SK-N-SH treated with all-trans-retinoic acid at 6 μM for 48 hours (cell line): ENCODE measurements around the gene PSMG4.

ENCODE experiments used
- ATAC-seq: fragments of 200-7000 bp; cut with Tn5 transposase; 3 replicates; pipeline ENCODE4 v1.9.1; 2020; ENCODE audit warnings: mild to moderate bottlenecking, moderate library complexity
- ARNTL ChIP-seq: fragments of 450-650 bp; formaldehyde crosslinking; IDR thresholded peaks from 2 replicates; pipeline ENCODE4 v1.5.0; 2020; ENCODE audit warnings: low read depth, mild to moderate bottlenecking, moderate library complexity, borderline replicate concordance
- BACH2 ChIP-seq: fragments of 250-450 bp; sonication (Bioruptor Pico); IDR thresholded peaks from 2 replicates; pipeline ENCODE4 v1.9.0; 2021; ENCODE audit warnings: mild to moderate bottlenecking, borderline replicate concordance
- CSDC2 ChIP-seq: fragments of 250-450 bp; sonication (Bioruptor Pico); IDR thresholded peaks from 2 replicates; pipeline ENCODE4 v1.5.0; 2020; ENCODE audit warnings: mild to moderate bottlenecking, moderate library complexity
- CSRNP3 ChIP-seq: fragments of 250-450 bp; sonication (Bioruptor Pico); IDR thresholded peaks from 2 replicates; pipeline ENCODE4 v1.5.1; 2021; ENCODE audit warnings: mild to moderate bottlenecking, moderate library complexity
- GLIS3 ChIP-seq: fragments of 250-450 bp; sonication (Bioruptor Pico); IDR thresholded peaks from 2 replicates; pipeline ENCODE4 v1.5.0; 2020; ENCODE audit warnings: mild to moderate bottlenecking, moderate library complexity
- ISL1 ChIP-seq: fragments of 250-450 bp; sonication (Bioruptor Pico); IDR thresholded peaks from 2 replicates; pipeline ENCODE4 v2.1.2; 2022; ENCODE audit warnings: mild to moderate bottlenecking, moderate library complexity
- OSR1 ChIP-seq: fragments of 250-450 bp; sonication (Bioruptor Pico); IDR thresholded peaks from 2 replicates; pipeline ENCODE4 v1.8.0; 2022; ENCODE audit warnings: moderate library complexity, mild to moderate bottlenecking, inconsistent platforms
- PATZ1 ChIP-seq: fragments of 250-450 bp; sonication (Bioruptor Pico); IDR thresholded peaks from 2 replicates; pipeline ENCODE4 v1.8.0; 2020; ENCODE audit warnings: mild to moderate bottlenecking, moderate library complexity, borderline replicate concordance
- PPARA ChIP-seq: fragments of 250-450 bp; sonication (Bioruptor Pico); IDR thresholded peaks from 2 replicates; pipeline ENCODE4 v1.5.0; 2020; ENCODE audit warnings: mild to moderate bottlenecking, borderline replicate concordance
- RARB ChIP-seq: fragments of 250-450 bp; sonication (Bioruptor Pico); IDR thresholded peaks from 2 replicates; pipeline ENCODE4 v1.8.0; 2021; ENCODE audit warnings: mild to moderate bottlenecking, moderate library complexity
- SNAI2 ChIP-seq: fragments of 250-450 bp; sonication (Bioruptor Pico); IDR thresholded peaks from 2 replicates; pipeline ENCODE4 v1.5.0; 2020; ENCODE audit warnings: mild to moderate bottlenecking, moderate library complexity
- TCF4 ChIP-seq: fragments of 250-450 bp; sonication (Bioruptor Pico); IDR thresholded peaks from 2 replicates; pipeline ENCODE4 v1.8.0; 2021; ENCODE audit warnings: mild to moderate bottlenecking, moderate library complexity, borderline replicate concordance
- TOX ChIP-seq: fragments of 250-450 bp; sonication (Bioruptor Pico); IDR thresholded peaks from 2 replicates; pipeline ENCODE4 v1.8.0; 2021; ENCODE audit warnings: mild to moderate bottlenecking, moderate library complexity, borderline replicate concordance
- ZFP30 ChIP-seq: fragments of 450-650 bp; formaldehyde crosslinking; IDR thresholded peaks from 2 replicates; pipeline ENCODE4 v1.5.0; 2022; ENCODE audit warnings: mild to moderate bottlenecking, moderate library complexity
- ZNF565 ChIP-seq: fragments of 450-650 bp; formaldehyde crosslinking; conservative IDR thresholded peaks from 2 replicates; pipeline ENCODE4 v1.5.0; 2020; ENCODE audit warnings: low read depth, mild to moderate bottlenecking, moderate library complexity
- ZNF70 ChIP-seq: fragments of 450-650 bp; formaldehyde crosslinking; IDR thresholded peaks from 2 replicates; pipeline ENCODE4 v1.5.0; 2020; ENCODE audit warnings: mild to moderate bottlenecking, moderate library complexity
- ZNF8 ChIP-seq: fragments of 450-650 bp; formaldehyde crosslinking; IDR thresholded peaks from 2 replicates; pipeline ENCODE4 v1.5.0; 2020; ENCODE audit warnings: mild to moderate bottlenecking, moderate library complexity
- TF ChIP-seq, protein P1 (sequence below): fragments of 250-450 bp; sonication (Bioruptor Pico); IDR thresholded peaks from 2 replicates; pipeline ENCODE4 v1.5.1; 2020; ENCODE audit warnings: low read depth, mild to moderate bottlenecking, moderate library complexity
- TF ChIP-seq, protein P2 (sequence below): fragments of 250-450 bp; sonication (Bioruptor Pico); IDR thresholded peaks from 2 replicates; pipeline ENCODE4 v1.8.0; 2021; ENCODE audit warnings: low read depth, mild to moderate bottlenecking, moderate library complexity, borderline replicate concordance
- TF ChIP-seq, protein P3 (sequence below): fragments of 250-450 bp; sonication (Bioruptor Pico); IDR thresholded peaks from 2 replicates; pipeline ENCODE4 v1.5.0; 2020; ENCODE audit warnings: mild to moderate bottlenecking, moderate library complexity

The PSMG4 gene

DNA sequence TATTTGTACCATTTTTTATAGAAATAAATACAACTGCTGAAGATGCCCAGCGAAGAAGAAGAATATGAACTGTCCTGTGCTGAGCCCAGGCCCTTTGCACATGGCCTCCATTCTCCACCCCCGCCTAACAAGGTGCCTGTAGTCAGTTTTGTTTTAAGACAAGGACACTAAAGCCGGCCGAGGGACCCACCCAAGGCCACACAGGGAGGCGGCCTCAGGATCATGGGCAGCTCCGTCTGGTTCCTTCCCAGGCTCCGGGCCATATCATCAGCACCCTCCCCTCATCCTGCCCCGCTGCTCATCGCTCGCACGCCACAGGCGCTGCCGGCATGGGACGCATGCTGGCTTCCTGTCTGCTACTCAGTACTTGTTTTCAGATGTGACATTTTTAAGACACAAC, 21.3 kb downstream of the PSMG4 start:
- no peak for ATAC-seq
- no peak for TF ChIP-seq SNAI2

GRCh38 chr6:3280866-3281465, 22.2 kb downstream of the PSMG4 start:
- TF ChIP-seq PATZ1 (CRISPR knock-in tag) (no peak), PPARA (CRISPR knock-in tag) (no peak), GLIS3 (CRISPR knock-in tag) (no peak), SNAI2 (no peak)
- ATAC-seq, result no peak

DNA sequence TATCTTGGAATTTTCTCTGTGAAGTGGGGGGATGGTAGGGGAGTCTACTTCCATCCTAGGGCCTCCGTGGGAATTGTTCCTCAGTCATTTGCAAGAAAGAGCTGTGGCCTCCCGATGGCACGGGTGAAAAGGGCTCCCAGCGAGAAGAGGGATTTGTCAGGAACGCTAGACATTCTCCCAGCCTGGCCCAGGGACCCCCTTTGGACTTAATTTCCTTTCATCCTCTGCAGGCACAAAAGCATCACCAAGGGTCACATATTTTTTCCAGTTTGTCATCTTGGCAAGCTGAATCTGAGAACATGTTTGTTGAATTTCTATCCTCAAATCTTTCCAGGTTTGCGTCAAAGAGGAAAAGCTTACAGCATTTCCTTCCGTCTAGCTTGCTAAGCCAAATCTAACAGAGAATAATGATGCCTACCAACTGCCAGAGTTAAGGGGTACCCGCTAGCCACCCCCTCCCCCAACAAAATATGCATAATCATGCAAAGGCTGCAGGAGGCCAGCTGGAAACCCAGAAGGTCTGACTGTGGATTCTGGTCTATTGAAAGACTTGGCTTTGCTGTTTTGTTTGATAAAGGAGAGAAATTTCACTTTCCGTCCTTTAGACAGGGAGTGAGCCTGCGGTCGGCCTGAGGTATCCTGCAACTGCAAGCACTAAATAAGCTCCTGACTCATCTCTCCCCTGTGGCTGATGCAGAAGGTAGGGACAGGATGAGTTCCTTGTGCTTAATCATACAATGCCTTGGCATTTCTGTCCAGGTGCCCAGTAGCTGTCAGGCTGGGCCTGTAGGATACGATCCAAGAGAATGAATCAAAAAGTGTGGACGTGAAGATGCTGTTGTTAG, 23.1 kb downstream of the PSMG4 start:
- TF ChIP-seq RARB (CRISPR knock-in tag) (no peak), PATZ1 (CRISPR knock-in tag) (no peak), ZNF8 (CRISPR knock-in tag) (no peak), ZFP30 (CRISPR knock-in tag) (no peak), TOX (no peak), PPARA (CRISPR knock-in tag) (no peak), CSDC2 (CRISPR knock-in tag) (no peak), ZNF70 (no peak), ISL1 (CRISPR knock-in tag) (no peak), ARNTL (CRISPR knock-in tag) (no peak), GLIS3 (CRISPR knock-in tag) (no peak), OSR1 (CRISPR knock-in tag) (no peak), TCF4 (CRISPR knock-in tag) (no peak), BACH2 (CRISPR knock-in tag) (no peak), ZNF565 (CRISPR knock-in tag) (no peak), CSRNP3 (CRISPR knock-in tag) (no peak)
- TF ChIP-seq, protein P1, sequence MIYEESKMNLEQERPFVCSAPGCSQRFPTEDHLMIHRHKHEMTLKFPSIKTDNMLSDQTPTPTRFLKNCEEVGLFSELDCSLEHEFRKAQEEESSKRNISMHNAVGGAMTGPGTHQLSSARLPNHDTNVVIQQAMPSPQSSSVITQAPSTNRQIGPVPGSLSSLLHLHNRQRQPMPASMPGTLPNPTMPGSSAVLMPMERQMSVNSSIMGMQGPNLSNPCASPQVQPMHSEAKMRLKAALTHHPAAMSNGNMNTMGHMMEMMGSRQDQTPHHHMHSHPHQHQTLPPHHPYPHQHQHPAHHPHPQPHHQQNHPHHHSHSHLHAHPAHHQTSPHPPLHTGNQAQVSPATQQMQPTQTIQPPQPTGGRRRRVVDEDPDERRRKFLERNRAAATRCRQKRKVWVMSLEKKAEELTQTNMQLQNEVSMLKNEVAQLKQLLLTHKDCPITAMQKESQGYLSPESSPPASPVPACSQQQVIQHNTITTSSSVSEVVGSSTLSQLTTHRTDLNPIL (CRISPR knock-in tag), result no peak
- TF ChIP-seq, protein P2, sequence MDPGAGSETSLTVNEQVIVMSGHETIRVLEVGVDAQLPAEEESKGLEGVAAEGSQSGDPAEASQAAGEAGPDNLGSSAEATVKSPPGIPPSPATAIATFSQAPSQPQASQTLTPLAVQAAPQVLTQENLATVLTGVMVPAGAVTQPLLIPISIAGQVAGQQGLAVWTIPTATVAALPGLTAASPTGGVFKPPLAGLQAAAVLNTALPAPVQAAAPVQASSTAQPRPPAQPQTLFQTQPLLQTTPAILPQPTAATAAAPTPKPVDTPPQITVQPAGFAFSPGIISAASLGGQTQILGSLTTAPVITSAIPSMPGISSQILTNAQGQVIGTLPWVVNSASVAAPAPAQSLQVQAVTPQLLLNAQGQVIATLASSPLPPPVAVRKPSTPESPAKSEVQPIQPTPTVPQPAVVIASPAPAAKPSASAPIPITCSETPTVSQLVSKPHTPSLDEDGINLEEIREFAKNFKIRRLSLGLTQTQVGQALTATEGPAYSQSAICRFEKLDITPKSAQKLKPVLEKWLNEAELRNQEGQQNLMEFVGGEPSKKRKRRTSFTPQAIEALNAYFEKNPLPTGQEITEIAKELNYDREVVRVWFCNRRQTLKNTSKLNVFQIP (CRISPR knock-in tag), result no peak
- TF ChIP-seq, protein P3, sequence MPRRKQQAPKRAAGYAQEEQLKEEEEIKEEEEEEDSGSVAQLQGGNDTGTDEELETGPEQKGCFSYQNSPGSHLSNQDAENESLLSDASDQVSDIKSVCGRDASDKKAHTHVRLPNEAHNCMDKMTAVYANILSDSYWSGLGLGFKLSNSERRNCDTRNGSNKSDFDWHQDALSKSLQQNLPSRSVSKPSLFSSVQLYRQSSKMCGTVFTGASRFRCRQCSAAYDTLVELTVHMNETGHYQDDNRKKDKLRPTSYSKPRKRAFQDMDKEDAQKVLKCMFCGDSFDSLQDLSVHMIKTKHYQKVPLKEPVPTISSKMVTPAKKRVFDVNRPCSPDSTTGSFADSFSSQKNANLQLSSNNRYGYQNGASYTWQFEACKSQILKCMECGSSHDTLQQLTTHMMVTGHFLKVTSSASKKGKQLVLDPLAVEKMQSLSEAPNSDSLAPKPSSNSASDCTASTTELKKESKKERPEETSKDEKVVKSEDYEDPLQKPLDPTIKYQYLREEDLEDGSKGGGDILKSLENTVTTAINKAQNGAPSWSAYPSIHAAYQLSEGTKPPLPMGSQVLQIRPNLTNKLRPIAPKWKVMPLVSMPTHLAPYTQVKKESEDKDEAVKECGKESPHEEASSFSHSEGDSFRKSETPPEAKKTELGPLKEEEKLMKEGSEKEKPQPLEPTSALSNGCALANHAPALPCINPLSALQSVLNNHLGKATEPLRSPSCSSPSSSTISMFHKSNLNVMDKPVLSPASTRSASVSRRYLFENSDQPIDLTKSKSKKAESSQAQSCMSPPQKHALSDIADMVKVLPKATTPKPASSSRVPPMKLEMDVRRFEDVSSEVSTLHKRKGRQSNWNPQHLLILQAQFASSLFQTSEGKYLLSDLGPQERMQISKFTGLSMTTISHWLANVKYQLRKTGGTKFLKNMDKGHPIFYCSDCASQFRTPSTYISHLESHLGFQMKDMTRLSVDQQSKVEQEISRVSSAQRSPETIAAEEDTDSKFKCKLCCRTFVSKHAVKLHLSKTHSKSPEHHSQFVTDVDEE, result no peak
- TF ChIP-seq, all 23 proteins: peak for 0
- ATAC-seq, result peak; percentile 73
